HCT116 (cell line): ENCODE data around the gene DRD3. TPM values are rescaled to one million over a fixed set of nuclear protein-coding genes. Genes with fewer than 3 reads are reported as not detected.

Source experiments
- ATAC-seq: fragments of 200-7000 bp; cut with Tn5 transposase; 2 replicates; pipeline ENCODE4 v1.9.1; 2020; ENCODE audit warnings: mild to moderate bottlenecking, moderate library complexity
- BruUV-seq: library from RNA; stranded (reverse); fragments of 400-500 nt; replicated peaks from 2 replicates; lab custom pipeline; 2021; lab: Mats Ljungman, UMichigan
- CTCF ChIA-PET: fragments of 300-600 bp; sonication (Branson Sonifier 250); formaldehyde crosslinking; loops from one replicate; lab custom pipeline; 2021; ENCODE audit warnings: antibody characterized with exemption; lab: Charles Lee
- POLR2A ChIA-PET: fragments of 300-600, 350-600 bp; sonication (Branson Sonifier 250); formaldehyde crosslinking; loops from one replicate; lab custom pipeline; 2021; ENCODE audit warnings: antibody characterized with exemption; lab: Charles Lee
- RAD21 ChIA-PET, 2 experiments: fragments of 300-600 bp; sonication (Branson Sonifier 250); formaldehyde crosslinking; loops; one replicate each; lab custom pipeline; 2023; ENCODE audit warnings: low total read pairs in 2 of 2; ENCODE audit not compliant: uncharacterized antibody in 2 of 2, unreplicated experiment in 2 of 2, low non-redundant PET in 1 of 2; lab: Charles Lee
- DNase-seq: peaks from one replicate; pipeline ENCODE4 v3.0.0-alpha.2; 2010; ENCODE audit warnings: low read depth, low spot score
- H2AFZ ChIP-seq: fragments of 200-600 bp; shearing (Covaris generic), sonication (generic); 2 replicates; pipeline ENCODE4 v1.6.1; 2017; ENCODE audit warnings: low read depth, mixed run types, mixed read lengths, antibody characterized with exemption, low read length; ENCODE audit not compliant: poor library complexity, severe bottlenecking
- H3K27ac ChIP-seq: 2 replicates; pipeline ENCODE4 v1.5.1; 2012; ENCODE audit warnings: low read depth, low read length
- H3K27me3 ChIP-seq: fragments of 200-600 bp; sonication (generic); 2 replicates; pipeline ENCODE4 v1.6.1; 2016; ENCODE audit warnings: mixed run types, low read length, mixed read lengths; ENCODE audit not compliant: insufficient read depth
- H3K36me3 ChIP-seq, 2 experiments: fragments of 200-500 bp in 1 of 2; fragments of 200-600 bp in 1 of 2; sonication (Bioruptor generic) in 1 of 2; sonication (generic) in 1 of 2; 2 replicates each; pipeline versions ENCODE4 v1.5.1 to v1.6.1; 2014 to 2016; ENCODE audit warnings: low read length in 2 of 2, inconsistent platforms in 1 of 2, mixed read lengths in 1 of 2, mixed run types in 1 of 2; ENCODE audit not compliant: insufficient read depth in 2 of 2, control insufficient read depth in 1 of 2
- H3K4me1 ChIP-seq, 2 experiments: fragments of 200-600 bp in 1 of 2; sonication (generic) in 1 of 2; 2 replicates each; pipeline versions ENCODE4 v1.5.1 to v1.6.1; 2012 to 2017; ENCODE audit warnings: low read length in 2 of 2, inconsistent platforms in 1 of 2, mild to moderate bottlenecking in 1 of 2, mixed read lengths in 1 of 2, mixed run types in 1 of 2, moderate library complexity in 1 of 2; ENCODE audit not compliant: insufficient read depth in 2 of 2, control insufficient read depth in 1 of 2
- H3K4me2 ChIP-seq: fragments of 200-600 bp; sonication (generic); 2 replicates; pipeline ENCODE4 v1.6.1; 2017; ENCODE audit warnings: mixed run types, low read length, mixed read lengths
- H3K4me3 ChIP-seq, 2 experiments: fragments of 200-600 bp in 1 of 2; sonication (generic) in 1 of 2; replicated peaks in 1 of 2; 2 replicates each; pipeline ENCODE4 v1.5.1; 2011 to 2016; ENCODE audit warnings: low read length in 2 of 2, control low read depth in 1 of 2, low read depth in 1 of 2, mild to moderate bottlenecking in 1 of 2, mixed read lengths in 1 of 2, mixed run types in 1 of 2
- H3K79me2 ChIP-seq: fragments of 200-600 bp; sonication (generic); 2 replicates; pipeline ENCODE4 v1.6.1; 2017; ENCODE audit warnings: mild to moderate bottlenecking, mixed run types, low read length, moderate library complexity, mixed read lengths; ENCODE audit not compliant: insufficient read depth
- H3K9ac ChIP-seq: fragments of 200-600 bp; sonication (generic); 2 replicates; pipeline ENCODE4 v1.6.1; 2016; ENCODE audit warnings: low read length, mixed read lengths
- H3K9me2 ChIP-seq: fragments of 200-600 bp; sonication (generic), shearing (Covaris generic); 2 replicates; pipeline ENCODE4 v1.6.1; 2017; ENCODE audit warnings: mixed run types, mild to moderate bottlenecking, moderate library complexity; ENCODE audit not compliant: insufficient read depth
- H3K9me3 ChIP-seq, 2 experiments: fragments of 200-500 bp in 1 of 2; fragments of 200-600 bp in 1 of 2; sonication (Bioruptor generic) in 1 of 2; sonication (generic) in 1 of 2; 2 replicates each; pipeline ENCODE4 v1.6.1; 2014 to 2017; ENCODE audit warnings: low read length in 2 of 2, mixed read lengths in 2 of 2, inconsistent platforms in 1 of 2, low read depth in 1 of 2, mild to moderate bottlenecking in 1 of 2, mixed run types in 1 of 2, moderate library complexity in 1 of 2; ENCODE audit not compliant: control insufficient read depth in 1 of 2, insufficient read depth in 1 of 2
- H4K20me1 ChIP-seq: fragments of 200-600 bp; sonication (generic), shearing (Covaris generic); 2 replicates; pipeline ENCODE4 v1.6.1; 2017; ENCODE audit warnings: mixed run types, mild to moderate bottlenecking, moderate library complexity; ENCODE audit not compliant: insufficient read depth
- CEBPB ChIP-seq: IDR thresholded peaks from 2 replicates; pipeline ENCODE4 v1.6.1; 2012; ENCODE audit warnings: low read depth
- EGR1 ChIP-seq: IDR thresholded peaks from 2 replicates; pipeline ENCODE4 v1.6.1; 2012; ENCODE audit warnings: low read depth
- ELF1 ChIP-seq: IDR thresholded peaks from 2 replicates; pipeline ENCODE4 v1.6.1; 2012; ENCODE audit warnings: low read depth, borderline replicate concordance
- EZH2 ChIP-seq: fragments of 200-600 bp; sonication (generic); IDR thresholded peaks from 2 replicates; pipeline ENCODE4 v1.6.1; 2017; ENCODE audit warnings: antibody characterized with exemption, mixed run types
- EZH2phosphoT487 ChIP-seq: fragments of 200-600 bp; IDR thresholded peaks from 2 replicates; pipeline ENCODE4 v1.6.1; 2018; ENCODE audit warnings: antibody characterized with exemption, borderline replicate concordance
- FOSL1 ChIP-seq: IDR thresholded peaks from 2 replicates; pipeline ENCODE4 v1.6.1; 2012; ENCODE audit warnings: low read depth
- POLR2AphosphoS5 ChIP-seq: IDR thresholded peaks from 2 replicates; pipeline ENCODE4 v1.6.1; 2011; ENCODE audit warnings: mild to moderate bottlenecking, low read depth, low read length, moderate library complexity
- SIN3A ChIP-seq: IDR thresholded peaks from 2 replicates; pipeline ENCODE4 v1.6.1; 2012; ENCODE audit warnings: low read depth
- SP1 ChIP-seq: IDR thresholded peaks from 2 replicates; pipeline ENCODE4 v1.6.1; 2012; ENCODE audit warnings: low read depth
- SRF ChIP-seq: IDR thresholded peaks from 2 replicates; pipeline ENCODE4 v1.6.1; 2012; ENCODE audit warnings: low read depth
- YY1 ChIP-seq: IDR thresholded peaks from 2 replicates; pipeline ENCODE4 v1.6.1; 2011; ENCODE audit warnings: low read length, low read depth, moderate library complexity, mild to moderate bottlenecking; ENCODE audit not compliant: insufficient replicate concordance; ENCODE audit errors: extremely low read depth
- ZFX ChIP-seq: fragments of 450-650 bp; IDR thresholded peaks from 2 replicates; pipeline ENCODE4 v1.6.1; 2017
- intact Hi-C: fragments of 100-400 bp; cut with micrococcal nuclease; formaldehyde crosslinking; loops from 2 replicates; pipeline ENCODE4 v1.10.0; 2022
- total RNA-seq: library from RNA; stranded (reverse); gene quantifications from one replicate; pipeline ENCODE4 v1.2.1, GENCODE V29; 2021; ENCODE audit not compliant: unreplicated experiment
- TF ChIP-seq, protein P1 (sequence below): IDR thresholded peaks from 2 replicates; pipeline ENCODE4 v1.6.1; 2012; ENCODE audit warnings: low read depth
- TF ChIP-seq, protein P2 (sequence below): IDR thresholded peaks from 2 replicates; pipeline ENCODE4 v1.6.1; 2011; ENCODE audit warnings: mild to moderate bottlenecking, low read length, moderate library complexity; ENCODE audit not compliant: insufficient replicate concordance; ENCODE audit errors: extremely low read depth
- TF ChIP-seq, protein P3 (sequence below): IDR thresholded peaks from 2 replicates; pipeline ENCODE4 v1.6.1; 2012
- TF ChIP-seq, protein P4 (sequence below): IDR thresholded peaks from 2 replicates; pipeline ENCODE4 v1.6.1; 2012

The DRD3 gene
- total RNA-seq, 1 experiment from 2014 or later: not detected

DNA sequence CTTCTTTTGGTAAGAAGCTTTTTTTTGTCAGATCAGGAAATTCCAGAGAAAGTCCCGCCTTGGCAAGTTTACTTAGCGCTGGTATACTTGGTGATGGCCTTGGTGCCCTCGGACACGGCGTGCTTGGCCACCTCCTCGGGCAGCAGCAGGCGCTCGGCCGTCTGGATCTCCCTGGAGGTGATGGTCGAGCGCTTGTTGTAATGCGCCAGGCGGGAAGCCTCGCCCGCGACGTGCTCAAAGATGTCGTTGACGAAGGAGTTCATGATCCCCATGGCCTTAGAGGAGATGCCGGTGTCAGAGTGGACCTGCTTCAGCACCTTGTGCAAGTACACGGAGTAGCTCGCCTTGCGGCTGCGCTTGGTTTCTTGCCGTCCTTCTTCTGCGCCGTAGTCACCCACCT is 75.7 kb downstream of the DRD3 start:
- H3K9me2 ChIP-seq: no peaks in the 10 kb centered on the region
- no peaks in the 10 kb centered on the region for H4K20me1 ChIP-seq
- no peak overlapping the region for H3K4me2 ChIP-seq
- RAD21 ChIA-PET: no interaction called here
- DNase-seq (no peak), ATAC-seq (no peak)
- POLR2A ChIA-PET: no interaction called here
- no peaks in the 10 kb centered on the region for H3K9me3 ChIP-seq
- CTCF ChIA-PET: no interaction called here
- H3K36me3 ChIP-seq: no peaks in the 10 kb centered on the region
- H3K27me3 ChIP-seq: no peaks in the 10 kb centered on the region
- H2AFZ ChIP-seq: no peak overlapping the region
- H3K4me1 ChIP-seq: no peaks in the 10 kb centered on the region
- H3K4me3 ChIP-seq: no peak overlapping the region
- intact Hi-C loops: no loop called here
- no peak overlapping the region for H3K9ac ChIP-seq
- H3K27ac ChIP-seq: no peak overlapping the region
- H3K79me2 ChIP-seq: no peaks in the 10 kb centered on the region
- TF ChIP-seq, protein P1, sequence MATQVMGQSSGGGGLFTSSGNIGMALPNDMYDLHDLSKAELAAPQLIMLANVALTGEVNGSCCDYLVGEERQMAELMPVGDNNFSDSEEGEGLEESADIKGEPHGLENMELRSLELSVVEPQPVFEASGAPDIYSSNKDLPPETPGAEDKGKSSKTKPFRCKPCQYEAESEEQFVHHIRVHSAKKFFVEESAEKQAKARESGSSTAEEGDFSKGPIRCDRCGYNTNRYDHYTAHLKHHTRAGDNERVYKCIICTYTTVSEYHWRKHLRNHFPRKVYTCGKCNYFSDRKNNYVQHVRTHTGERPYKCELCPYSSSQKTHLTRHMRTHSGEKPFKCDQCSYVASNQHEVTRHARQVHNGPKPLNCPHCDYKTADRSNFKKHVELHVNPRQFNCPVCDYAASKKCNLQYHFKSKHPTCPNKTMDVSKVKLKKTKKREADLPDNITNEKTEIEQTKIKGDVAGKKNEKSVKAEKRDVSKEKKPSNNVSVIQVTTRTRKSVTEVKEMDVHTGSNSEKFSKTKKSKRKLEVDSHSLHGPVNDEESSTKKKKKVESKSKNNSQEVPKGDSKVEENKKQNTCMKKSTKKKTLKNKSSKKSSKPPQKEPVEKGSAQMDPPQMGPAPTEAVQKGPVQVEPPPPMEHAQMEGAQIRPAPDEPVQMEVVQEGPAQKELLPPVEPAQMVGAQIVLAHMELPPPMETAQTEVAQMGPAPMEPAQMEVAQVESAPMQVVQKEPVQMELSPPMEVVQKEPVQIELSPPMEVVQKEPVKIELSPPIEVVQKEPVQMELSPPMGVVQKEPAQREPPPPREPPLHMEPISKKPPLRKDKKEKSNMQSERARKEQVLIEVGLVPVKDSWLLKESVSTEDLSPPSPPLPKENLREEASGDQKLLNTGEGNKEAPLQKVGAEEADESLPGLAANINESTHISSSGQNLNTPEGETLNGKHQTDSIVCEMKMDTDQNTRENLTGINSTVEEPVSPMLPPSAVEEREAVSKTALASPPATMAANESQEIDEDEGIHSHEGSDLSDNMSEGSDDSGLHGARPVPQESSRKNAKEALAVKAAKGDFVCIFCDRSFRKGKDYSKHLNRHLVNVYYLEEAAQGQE: no peak
- TF ChIP-seq ZFX (no peak), SIN3A (no peak), SP1 (no peak), CEBPB (no peak), SRF (no peak), FOSL1 (no peak), ELF1 (no peak), EZH2phosphoT487 (no peak), YY1 (no peak), EZH2 (no peak), POLR2AphosphoS5 (no peak), EGR1 (no peak)
- TF ChIP-seq, protein P2, sequence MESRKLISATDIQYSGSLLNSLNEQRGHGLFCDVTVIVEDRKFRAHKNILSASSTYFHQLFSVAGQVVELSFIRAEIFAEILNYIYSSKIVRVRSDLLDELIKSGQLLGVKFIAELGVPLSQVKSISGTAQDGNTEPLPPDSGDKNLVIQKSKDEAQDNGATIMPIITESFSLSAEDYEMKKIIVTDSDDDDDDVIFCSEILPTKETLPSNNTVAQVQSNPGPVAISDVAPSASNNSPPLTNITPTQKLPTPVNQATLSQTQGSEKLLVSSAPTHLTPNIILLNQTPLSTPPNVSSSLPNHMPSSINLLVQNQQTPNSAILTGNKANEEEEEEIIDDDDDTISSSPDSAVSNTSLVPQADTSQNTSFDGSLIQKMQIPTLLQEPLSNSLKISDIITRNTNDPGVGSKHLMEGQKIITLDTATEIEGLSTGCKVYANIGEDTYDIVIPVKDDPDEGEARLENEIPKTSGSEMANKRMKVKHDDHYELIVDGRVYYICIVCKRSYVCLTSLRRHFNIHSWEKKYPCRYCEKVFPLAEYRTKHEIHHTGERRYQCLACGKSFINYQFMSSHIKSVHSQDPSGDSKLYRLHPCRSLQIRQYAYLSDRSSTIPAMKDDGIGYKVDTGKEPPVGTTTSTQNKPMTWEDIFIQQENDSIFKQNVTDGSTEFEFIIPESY: no peak
- TF ChIP-seq, protein P3, sequence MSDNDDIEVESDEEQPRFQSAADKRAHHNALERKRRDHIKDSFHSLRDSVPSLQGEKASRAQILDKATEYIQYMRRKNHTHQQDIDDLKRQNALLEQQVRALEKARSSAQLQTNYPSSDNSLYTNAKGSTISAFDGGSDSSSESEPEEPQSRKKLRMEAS: no peak
- TF ChIP-seq, protein P4, sequence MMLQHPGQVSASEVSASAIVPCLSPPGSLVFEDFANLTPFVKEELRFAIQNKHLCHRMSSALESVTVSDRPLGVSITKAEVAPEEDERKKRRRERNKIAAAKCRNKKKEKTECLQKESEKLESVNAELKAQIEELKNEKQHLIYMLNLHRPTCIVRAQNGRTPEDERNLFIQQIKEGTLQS: no peak
- BruUV-seq: no TSS peak
